Measurements from ENCODE around the gene PPIP5K1.
"Not testable (repeated sequence)": the region's sequence is repeated elsewhere in the genome, so short reads cannot be mapped to it uniquely, and the experiment has no call there.

DNA sequence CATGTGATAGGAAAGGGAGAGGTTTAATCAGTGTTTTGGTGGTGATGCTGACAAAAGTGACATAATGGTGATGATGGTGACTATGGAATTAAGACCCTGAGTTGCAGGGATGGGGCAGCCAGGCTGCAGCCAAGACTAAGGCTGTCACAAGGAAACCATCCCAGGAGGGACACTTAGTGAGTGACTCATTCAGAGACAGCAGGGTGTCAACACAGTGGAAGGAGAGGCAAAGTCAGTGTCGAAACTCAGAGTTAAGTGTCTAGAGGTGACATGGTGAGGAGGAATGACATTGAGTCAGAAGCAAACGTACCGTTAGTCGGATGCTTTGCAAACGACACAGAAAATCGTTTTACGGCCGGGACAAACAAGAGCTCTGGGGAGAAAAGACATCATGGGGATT is 26.2 kb downstream of the PPIP5K1 start:
- TF ChIP-seq POLR2A, CTCF (IDR thresholded peaks at IDR 0.05): not testable (repeated sequence)
